ENCODE data around the gene IER5L.
"Not testable (repeated sequence)": the region's sequence is repeated elsewhere in the genome, so short reads cannot be mapped to it uniquely, and the experiment has no call there.

IER5L gene

GRCh38 chr9:129178568-129179382, 714 bp upstream of the IER5L start:
- no peak for DNase-seq

- DNase-seq, result peak; percentile 15
Observed at GRCh38 chr9:129177443-129177790, 644 bp downstream of the IER5L start.

- no peak for DNase-seq
Observed at GRCh38 chr9:129176701-129177442, 1.2 kb downstream of the IER5L start.

GRCh38 chr9:129175825-129176633, 2.0 kb downstream of the IER5L start:
- DNase-seq, result peak; percentile 66

- DNase-seq, result no peak
Observed at GRCh38 chr9:129175515-129175824, 2.6 kb downstream of the IER5L start.

GRCh38 chr9:129174724-129175514, 3.1 kb downstream of the IER5L start:
- peak; percentile 16 for DNase-seq

GRCh38 chr9:129174102-129174723, 3.8 kb downstream of the IER5L start:
- DNase-seq, result peak; percentile 74

GRCh38 chr9:129173296-129174101, 4.6 kb downstream of the IER5L start:
- DNase-seq, result no peak

- no peak for DNase-seq
Observed at GRCh38 chr9:129172816-129173215, 5.2 kb downstream of the IER5L start.

- no peak for DNase-seq
Observed at GRCh38 chr9:129171993-129172751, 5.9 kb downstream of the IER5L start.

- DNase-seq, result no peak
Observed at GRCh38 chr9:129170229-129170628, 7.8 kb downstream of the IER5L start.

GRCh38 chr9:129166623-129167557, 11.2 kb downstream of the IER5L start:
- no peak for DNase-seq

GRCh38 chr9:129165198-129165597, 12.9 kb downstream of the IER5L start:
- no peak for DNase-seq

- no peak for DNase-seq
Observed at GRCh38 chr9:129164246-129164930, 13.7 kb downstream of the IER5L start.

- no peak for DNase-seq
Observed at GRCh38 chr9:129163753-129164152, 14.3 kb downstream of the IER5L start.

- DNase-seq, result not testable (repeated sequence)
Observed at GRCh38 chr9:129163198-129163670, 14.8 kb downstream of the IER5L start.

- DNase-seq, result no peak
Observed at GRCh38 chr9:129162497-129163197, 15.4 kb downstream of the IER5L start.

GRCh38 chr9:129161534-129161837, 16.6 kb downstream of the IER5L start:
- DNase-seq, result no peak

Measured in CD4-positive, alpha-beta T cell treated with Interleukin-4 for 4 hours (primary cell).